NCI-H2171 (cell line): ENCODE results near the gene NANOGP8.
"Not testable (repeated sequence)": the region's sequence is repeated elsewhere in the genome, so short reads cannot be mapped to it uniquely, and the experiment has no call there.

Experiments used
- DNase-seq: peaks from one replicate; lab custom pipeline; 2025; lab: John Stamatoyannopoulos, UW

The NANOGP8 gene, protein sequence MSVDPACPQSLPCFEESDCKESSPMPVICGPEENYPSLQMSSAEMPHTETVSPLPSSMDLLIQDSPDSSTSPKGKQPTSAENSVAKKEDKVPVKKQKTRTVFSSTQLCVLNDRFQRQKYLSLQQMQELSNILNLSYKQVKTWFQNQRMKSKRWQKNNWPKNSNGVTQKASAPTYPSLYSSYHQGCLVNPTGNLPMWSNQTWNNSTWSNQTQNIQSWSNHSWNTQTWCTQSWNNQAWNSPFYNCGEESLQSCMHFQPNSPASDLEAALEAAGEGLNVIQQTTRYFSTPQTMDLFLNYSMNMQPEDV

DNA sequence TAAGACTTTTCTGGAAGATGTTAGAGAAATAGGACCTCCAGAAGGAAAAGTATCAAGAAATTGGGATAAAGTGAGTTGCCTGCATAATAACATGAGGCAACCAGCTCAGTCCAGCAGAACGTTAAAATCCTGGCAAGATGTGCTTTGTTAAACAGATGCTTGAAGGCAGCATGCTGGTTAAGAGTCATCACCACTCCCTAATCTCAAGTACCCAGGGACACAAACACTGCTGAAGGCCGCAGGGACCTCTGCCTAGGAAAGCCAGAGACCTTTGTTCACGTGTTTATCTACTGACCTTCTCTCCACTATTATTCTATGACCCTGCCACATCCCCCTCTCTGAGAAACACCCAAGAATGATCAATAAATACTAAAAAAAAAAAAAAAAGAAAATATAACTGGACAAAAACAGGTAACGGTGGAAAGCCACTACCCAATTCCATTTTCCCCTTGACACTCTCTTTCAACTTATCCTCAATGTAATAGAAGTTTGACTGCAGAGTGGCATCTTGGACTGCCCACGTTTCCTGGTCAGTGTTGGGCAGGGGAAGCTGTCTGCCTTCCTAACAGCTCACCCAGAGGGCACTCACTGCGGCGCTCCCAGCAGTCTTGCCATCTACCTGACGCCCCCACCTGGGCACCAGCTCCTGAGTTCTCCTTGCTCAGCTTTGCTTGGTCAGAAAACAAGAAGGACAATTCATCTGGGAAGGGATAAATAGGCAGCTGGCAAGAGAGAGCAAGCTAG, at the start of gene NANOGP8:
TSS of gene NANOGP8 (minus strand) at position 120 of the 744 bp plus-strand sequence. CDS start 185 bp downstream, outside the sequence.
- not testable (repeated sequence) for DNase-seq

GRCh38 chr15:35134299-35134698, 49.2 kb upstream of the NANOGP8 start:
- no peak for DNase-seq

- DNase-seq, result no peak
Measured at GRCh38 chr15:35130245-35130644, 45.1 kb upstream of the NANOGP8 start.

DNA sequence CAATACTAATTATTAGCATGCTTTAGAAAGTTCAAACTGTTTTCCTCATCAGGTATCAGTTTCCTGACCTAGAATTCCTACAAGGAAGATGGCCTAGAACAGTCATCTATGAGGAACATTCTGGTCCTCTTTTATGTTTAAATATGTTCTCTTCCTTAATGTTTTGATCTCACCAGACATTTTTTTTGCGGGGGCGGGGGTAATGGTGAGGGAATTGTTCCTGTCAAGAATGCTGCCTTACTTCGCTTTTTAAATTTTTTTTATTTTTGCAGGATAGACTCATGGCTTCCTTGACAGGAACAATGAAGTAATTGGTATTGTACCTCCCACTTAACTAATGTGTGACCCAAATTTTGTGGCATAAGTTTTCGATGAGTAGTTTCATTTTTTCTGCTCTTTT, 44.3 kb upstream of the NANOGP8 start:
- no peak for DNase-seq

GRCh38 chr15:35127717-35128116, 42.6 kb upstream of the NANOGP8 start:
- no peak for DNase-seq

GRCh38 chr15:35126236-35126635, 41.1 kb upstream of the NANOGP8 start:
- DNase-seq, result no peak

GRCh38 chr15:35123743-35124142, 38.6 kb upstream of the NANOGP8 start:
- DNase-seq, result no peak

GRCh38 chr15:35121611-35122359, 36.7 kb upstream of the NANOGP8 start:
- no peak for DNase-seq

GRCh38 chr15:35120173-35120572, 35.1 kb upstream of the NANOGP8 start:
- no peak for DNase-seq

- no peak for DNase-seq
Measured at GRCh38 chr15:35118960-35119359, 33.9 kb upstream of the NANOGP8 start.

DNA sequence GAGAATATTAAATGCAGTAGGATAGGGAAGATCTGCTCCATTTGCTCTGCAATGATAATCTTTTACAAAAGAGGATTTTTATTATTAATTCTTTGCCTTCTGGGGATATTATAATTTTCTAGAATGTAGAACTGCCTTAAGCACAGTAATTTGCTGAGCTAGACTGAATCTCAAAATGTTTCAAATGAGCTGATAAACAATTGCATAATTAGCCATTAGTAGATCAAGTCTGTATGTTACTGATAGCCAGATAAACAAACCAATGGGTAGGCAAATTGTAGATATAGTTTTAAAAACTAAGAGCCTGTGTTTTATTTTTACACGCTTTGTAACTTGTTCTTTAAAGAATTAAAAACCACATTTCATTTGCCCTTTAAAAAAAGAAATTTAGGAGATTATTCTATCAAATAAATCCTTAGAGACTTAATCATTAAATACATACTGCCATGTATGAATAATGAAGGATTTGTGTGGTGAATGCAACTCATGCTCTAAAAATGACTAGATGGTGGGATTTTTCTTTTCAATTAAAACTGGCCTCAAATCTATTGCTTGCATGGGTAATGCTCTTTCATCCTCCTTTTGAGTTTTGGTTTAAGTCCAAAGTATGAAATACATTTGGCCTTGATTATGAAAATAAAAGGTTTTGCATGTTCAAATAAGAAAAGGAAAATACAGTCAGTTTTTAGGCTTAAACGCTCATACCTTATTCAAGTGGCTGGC, 32.6 kb upstream of the NANOGP8 start:
- DNase-seq, result no peak

GRCh38 chr15:35115155-35115725, 30.1 kb upstream of the NANOGP8 start:
- DNase-seq, result no peak

GRCh38 chr15:35112346-35112745, 27.3 kb upstream of the NANOGP8 start:
- DNase-seq, result no peak

DNA sequence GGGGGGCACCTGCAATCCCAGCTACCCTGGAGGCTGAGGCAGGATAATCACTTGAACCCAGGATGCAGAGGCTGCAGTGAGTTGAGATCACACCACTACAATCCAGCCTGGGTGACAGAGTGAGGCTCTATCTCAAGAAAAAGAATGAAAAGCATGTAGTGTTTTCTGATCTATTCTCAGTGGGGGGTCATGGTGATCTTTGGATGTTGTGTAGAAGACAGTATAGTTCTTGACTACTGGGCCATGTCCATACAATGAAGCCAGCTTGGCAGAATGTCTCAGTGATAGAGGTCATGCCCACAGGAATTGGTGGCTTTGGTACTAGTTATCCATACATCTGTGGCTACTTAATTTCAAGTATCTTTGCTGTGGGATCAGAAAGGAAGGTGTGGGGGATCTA, 26.8 kb upstream of the NANOGP8 start:
- no peak for DNase-seq

DNA sequence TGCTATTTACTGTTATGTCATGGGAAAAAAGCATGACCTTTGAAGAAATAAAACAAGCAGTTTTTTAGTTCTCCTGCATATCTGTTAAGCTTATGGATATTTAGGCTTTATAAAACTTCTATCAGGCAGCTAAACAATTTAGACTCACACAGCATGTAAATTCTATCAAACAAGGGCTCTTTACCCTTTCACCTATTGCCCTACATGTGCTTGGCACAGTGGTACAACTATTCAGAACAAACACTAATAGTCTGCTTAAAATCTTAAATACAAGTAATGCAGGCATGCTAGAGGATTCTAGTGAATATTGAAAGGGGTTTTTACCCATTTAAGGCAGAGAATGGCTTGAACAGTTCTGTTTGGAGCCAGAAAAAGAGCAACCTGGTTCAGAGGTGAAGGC, 23.4 kb upstream of the NANOGP8 start:
- no peak for DNase-seq

DNA sequence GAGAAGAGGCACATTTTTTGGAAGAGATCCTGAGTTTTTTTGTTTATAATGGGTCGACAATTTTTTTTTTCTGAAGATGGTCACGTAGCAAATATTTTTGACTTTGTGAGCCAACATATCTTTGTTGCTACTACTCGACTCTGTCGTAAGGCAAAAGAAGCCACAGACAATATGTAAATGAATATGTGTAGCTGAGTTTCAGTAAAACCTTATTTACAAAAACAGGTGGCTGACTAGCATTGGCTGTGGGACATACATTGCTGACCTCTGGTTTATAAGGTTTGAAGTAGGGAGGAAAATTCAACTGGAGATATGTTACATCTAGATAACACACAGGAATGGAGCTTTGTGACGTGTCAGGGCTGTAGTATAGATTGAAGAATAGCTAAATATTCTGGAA, 22.5 kb upstream of the NANOGP8 start:
- no peak for DNase-seq

GRCh38 chr15:35107122-35107521, 22.0 kb upstream of the NANOGP8 start:
- DNase-seq, result no peak

DNA sequence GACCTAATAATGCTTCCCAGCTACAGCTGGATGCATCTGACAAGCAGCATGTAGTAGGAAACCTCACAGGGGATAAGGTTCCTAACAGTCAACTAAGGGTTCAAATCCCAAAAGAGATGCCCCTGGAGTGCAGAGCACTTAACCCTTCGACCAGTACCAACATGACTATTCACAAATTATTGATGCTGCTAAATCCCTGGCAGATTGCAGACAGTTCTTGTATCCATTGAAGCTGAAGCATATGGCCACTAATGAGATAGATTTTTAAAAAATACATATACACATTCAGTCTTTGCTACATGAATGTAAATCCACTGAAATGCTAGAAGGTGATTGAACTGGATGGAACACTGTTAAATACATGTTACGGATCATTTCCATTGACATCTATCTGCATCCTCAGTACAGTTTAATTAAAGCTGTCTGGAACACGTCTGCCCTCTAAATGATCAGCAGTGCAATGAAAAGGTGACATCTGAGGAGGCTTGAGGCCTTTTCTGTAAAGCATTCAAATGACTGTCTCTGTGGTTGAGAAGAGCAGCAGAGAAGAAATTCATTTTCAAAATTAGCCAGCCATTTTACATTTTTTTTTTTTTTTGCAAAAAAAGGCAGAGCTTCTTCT, 19.5 kb upstream of the NANOGP8 start:
- DNase-seq, result no peak

DNA sequence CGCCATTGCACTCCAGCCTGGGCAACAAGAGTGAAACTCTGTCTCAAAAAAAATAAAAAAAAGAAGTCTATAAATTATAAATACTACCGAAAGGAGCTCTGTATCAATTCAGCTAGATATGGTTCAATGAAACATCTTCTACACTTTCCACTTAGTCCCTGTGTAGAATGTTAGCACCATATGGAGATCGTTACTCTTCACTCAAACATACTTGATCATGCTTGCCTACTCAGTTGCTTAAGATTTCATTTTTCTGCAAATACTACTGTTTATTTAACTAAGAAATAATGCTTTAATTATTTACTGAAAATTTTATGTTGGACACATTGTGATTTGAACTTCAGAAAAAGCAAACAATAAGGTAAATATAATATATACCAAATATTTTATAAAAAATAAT, 17.1 kb upstream of the NANOGP8 start:
- DNase-seq, result no peak

DNA sequence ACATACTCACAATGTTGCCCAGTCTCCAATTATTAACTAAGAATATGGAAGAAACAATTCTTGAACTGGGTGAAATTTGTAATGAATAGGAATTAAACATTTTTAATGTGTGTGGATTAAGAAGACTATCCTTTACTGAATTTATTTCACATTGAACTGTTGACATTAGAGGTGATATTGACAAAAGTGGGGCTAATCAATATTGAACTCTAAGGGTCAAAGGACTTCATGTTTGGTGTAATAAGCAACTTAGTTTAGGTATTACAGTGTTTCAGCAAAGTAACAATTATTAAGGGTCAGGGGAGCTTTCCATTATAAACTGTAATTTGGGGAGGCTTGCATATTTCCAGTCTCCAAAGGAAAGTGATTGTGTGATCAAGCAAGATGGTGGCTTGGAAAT, 16.2 kb upstream of the NANOGP8 start:
- no peak for DNase-seq

- DNase-seq, result no peak
Measured at GRCh38 chr15:35098737-35099136, 13.6 kb upstream of the NANOGP8 start.
